GM19351 (cell line): ENCODE measurements around the gene INPP4B.
"Not testable (repeated sequence)": the region's sequence is repeated elsewhere in the genome, so short reads cannot be mapped to it uniquely, and the experiment has no call there.

Experiments used
- ATAC-seq: cut with Tn5 transposase; IDR thresholded peaks from one replicate; pipeline ENCODE4 v1.9.1; 2021; ENCODE audit warnings: mild to moderate bottlenecking, moderate library complexity; ENCODE audit not compliant: unreplicated experiment

The INPP4B gene

GRCh38 chr4:142826503-142827241 lies 19.4 kb downstream of the INPP4B start:
- ATAC-seq, result no peak

DNA sequence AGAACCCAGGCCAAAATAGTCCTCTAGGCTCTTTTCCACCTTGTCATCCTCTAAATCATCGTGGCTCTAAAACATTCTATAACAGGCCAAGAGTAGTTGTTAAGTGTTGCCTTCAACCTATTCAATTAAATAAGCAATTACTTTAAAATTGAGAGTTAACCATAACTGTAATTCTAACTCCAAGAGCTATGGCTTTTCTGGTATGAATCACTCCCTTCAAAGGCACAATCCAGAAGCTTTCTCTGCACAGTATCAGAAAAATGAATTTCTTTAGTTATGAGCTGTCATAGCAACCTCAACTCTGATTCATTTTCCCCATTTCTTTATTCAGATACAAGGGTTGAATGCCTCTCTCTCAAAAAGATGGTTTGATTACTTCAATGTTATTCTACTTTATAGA lies 21.7 kb downstream of the INPP4B start:
- ATAC-seq, result no peak

GRCh38 chr4:142823796-142824195 lies 22.3 kb downstream of the INPP4B start:
- ATAC-seq, result no peak

GRCh38 chr4:142818476-142818875 lies 27.6 kb downstream of the INPP4B start:
- ATAC-seq, result no peak

DNA sequence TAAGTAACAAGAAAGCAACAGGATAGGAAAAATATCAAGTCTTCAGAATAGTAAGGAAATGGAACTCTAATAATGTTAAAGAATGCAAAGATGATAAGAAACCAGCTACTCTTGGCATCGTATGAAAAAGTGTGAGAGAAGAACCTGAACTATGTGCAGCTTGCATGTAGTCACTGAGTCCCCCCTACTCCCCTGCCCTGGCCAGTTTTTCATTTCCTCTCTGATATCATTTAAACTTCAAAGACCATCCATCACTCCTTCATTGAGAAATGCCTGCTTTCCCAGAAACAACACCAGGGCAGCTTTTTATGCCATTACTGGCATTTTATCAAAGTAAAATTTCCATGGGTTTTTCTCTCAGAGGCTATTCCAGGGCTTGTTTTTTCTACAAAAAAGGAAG lies 28.1 kb downstream of the INPP4B start:
- ATAC-seq, result no peak

DNA sequence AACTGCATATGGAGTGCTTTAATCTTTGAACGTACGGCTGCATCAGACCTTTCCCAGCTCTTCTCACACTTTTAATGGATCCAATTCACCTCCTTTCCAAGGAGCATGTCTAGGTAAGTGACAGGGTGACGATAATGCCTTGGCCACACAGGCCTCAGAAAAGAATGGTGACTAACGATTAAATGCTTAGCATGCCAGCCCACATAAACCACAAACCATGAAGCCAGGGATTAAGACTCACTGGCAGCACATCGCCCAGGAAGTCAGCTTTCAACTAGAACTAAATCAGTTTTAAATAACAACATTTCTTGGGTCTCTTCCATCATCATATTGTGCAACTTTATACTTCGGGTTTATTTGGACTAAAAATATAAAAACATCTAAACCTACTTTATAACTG lies 28.7 kb downstream of the INPP4B start:
- no peak for ATAC-seq

- no peak for ATAC-seq
Observed at GRCh38 chr4:142815834-142816233, 30.3 kb downstream of the INPP4B start.

GRCh38 chr4:142813388-142813787 lies 32.7 kb downstream of the INPP4B start:
- ATAC-seq, result no peak

DNA sequence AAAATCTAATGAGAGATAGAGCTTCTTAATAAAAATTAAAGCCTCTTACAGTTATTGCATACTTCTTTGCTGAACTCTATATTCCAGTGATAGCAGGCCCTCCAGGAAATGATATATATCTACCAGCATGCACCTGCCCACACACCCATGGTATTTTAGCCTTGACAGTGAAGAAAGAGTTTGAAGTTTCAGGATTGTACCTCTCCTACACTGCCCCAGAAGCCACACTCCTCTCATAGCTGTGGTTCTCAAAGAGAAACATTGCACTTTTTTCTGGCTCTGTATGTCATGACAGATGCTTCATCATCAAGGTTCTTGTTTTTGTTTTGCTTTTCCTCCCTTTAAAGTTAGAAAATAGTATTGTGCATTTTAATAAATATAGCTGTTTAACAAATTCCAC lies 34.0 kb downstream of the INPP4B start:
- ATAC-seq, result no peak

DNA sequence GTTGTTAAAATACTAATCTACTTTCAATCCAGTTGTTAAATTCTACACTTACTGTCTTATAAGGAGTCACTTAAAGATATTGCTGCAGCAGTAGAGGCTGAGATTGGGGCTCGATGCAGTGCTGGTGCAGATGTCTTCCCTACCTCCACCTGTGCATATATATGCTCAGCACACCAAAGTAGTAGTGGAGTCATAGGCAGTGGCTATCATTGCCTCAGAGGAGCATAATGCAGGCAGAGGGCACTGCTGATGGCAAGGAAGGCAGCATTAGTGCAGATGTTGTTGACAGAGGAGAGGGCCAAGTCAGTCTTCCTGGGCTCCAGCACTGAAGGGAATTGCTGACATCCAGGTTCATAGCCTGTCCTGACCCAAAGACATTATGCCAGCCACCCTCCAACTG lies 35.1 kb downstream of the INPP4B start:
- no peak for ATAC-seq

DNA sequence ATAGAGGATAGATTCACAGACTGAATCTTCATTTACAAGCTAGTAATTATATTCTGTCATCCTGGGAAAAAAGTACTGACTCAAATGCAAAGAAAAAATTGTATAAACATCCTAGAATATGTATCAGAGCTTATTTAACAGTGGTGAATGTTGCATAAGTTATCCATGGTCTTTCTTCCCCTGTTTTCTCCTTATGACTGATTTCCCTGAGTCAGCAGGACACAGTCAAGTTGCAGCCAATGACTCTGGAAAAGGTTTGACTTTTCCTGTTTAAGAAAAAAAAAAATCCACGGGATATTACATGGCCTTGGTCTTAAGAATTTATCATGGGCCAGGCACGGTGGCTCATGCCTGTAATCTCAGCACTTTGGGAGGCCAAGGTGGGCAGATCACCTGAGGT lies 36.5 kb downstream of the INPP4B start:
- no peak for ATAC-seq

DNA sequence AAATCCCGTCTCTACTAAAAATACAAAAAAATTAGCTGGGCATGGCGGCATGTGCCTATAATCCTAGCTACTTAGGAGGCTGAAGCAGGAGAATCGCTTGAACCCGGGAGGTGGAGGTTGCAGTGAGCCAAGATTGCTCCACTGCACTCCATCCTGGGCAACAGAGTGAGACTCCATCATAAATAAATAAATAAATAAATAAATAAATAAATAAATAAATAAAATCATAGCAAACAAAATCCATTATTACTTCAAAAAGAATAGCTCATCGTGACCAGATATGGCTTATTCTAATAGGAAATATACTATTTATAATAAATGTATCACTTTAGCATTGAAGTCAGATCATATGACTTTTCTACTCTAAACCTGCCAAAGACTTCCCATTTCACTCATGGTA lies 42.2 kb downstream of the INPP4B start:
- ATAC-seq, result not testable (repeated sequence)

DNA sequence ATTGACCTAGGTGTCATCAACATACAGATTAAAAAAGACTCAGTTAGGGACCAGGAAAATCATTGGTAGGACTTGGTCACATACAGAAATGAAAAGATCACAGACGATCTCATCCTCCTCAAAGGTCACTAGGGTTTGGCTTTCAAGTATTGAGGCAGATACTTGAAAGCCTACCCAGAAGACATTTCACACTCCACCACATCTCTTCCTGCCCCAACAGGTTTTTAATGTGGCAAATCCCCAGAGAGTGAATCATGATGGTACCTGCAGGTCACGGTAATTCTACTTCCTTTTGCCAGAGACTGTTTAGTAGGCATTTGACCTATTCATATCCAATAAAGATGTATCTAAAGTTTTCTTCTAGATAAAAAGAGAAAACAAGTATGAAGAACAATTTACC lies 44.1 kb downstream of the INPP4B start:
- no peak for ATAC-seq

- no peak for ATAC-seq
Observed at GRCh38 chr4:142781114-142781513, 65.0 kb downstream of the INPP4B start.

DNA sequence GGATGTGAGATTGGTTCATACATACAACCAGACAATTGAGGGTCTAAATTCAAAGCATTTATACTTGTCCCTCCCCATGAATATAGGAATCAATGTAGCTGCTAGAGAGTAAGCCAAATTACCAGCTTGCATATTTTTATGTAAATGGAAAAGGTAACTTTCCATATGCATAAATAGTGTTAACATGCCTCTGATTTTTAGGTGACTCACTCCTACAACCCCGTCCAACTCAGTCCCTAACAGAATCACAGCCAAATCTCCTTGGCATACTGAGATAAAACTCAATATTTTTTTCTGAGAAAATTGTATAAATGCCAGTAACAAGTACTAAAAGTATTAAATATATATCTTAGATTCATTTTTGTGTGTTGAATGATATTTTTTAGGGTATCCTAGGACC lies 67.2 kb downstream of the INPP4B start:
- no peak for ATAC-seq

DNA sequence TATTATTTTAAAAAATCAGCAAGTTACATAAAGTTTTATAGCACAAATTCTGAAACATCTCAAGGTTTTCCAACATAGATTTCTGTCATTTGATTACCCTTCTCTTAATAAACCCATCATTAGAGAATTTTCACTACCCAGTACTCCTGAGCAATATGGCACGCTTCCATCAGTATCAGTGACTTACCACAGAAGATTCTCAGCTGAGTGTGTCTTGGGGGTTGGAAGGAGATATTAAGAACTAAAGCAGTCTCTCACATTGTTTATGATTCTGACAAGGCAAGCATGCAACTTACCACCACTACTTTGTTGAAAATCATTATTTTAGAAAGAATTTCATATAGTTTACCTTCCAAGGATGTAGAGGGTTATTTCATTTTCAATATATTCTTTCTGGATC lies 67.7 kb downstream of the INPP4B start:
- ATAC-seq, result no peak

GRCh38 chr4:142777045-142777743 lies 68.9 kb downstream of the INPP4B start:
- ATAC-seq, result no peak

DNA sequence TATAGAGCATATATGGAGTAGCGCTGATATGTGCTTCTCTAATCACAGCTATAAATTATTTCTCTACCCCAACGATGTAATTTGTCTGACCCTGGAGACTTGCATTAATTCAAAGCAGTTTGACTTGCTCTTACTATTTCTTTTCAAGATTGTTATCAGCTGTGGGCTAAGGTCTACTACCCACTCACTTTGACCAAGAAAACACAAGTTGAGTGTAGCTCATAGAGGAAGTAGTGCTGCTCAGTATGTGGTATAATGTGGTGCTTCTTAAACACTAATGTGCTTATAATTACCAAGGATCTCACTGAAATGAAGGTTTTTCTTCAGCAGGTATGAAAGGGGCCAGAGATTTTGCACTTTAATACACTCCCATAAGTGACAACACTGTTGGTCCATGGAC lies 70.1 kb downstream of the INPP4B start:
- ATAC-seq, result no peak

GRCh38 chr4:142773505-142773904 lies 72.6 kb downstream of the INPP4B start:
- no peak for ATAC-seq

GRCh38 chr4:142762280-142762679 lies 83.8 kb downstream of the INPP4B start:
- ATAC-seq, result no peak

DNA sequence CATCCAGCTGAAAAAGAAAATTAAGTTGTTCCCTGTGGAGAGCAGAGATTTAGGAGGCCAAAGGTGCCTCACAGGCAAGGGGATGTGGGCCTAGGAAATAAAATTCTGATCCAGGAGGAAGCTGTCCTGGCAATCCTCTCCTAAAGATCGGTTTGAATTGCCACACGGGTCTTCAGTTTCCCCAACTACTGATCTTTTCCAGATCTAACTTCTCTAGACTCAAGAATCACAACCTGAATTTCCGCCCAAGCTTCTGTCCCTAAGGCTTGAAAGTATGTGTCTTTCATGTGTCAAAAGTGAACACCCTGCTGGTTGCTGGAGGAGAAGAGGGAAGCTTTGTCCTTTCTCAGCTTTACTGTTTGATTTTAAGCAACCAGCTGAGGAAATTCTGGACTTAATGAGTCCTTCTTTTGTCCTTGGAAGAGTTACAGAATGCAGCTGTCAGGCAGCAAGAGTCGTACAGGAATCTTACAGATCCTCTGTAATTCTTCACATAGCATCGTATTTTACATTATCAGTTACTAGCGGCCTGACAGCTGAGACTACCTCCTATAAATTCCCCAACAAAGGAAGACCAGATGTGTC lies 93.8 kb downstream of the INPP4B start:
- ATAC-seq, result no peak

GRCh38 chr4:142743121-142743825 lies 102.8 kb downstream of the INPP4B start:
- ATAC-seq, result no peak
